CD4-positive, alpha-beta T cell treated with Interleukin-15 for 4 hours (primary cell): ENCODE results near the gene TSACC.

Source experiments
- DNase-seq: peaks from one replicate; pipeline ENCODE4 v3.0.0-alpha.2; 2020; ENCODE audit warnings: low spot score

TSACC gene

GRCh38 chr1:156394082-156394481, 55.8 kb downstream of the TSACC start:
- no peak for DNase-seq

- no peak for DNase-seq
Measured at GRCh38 chr1:156394835-156395461, 56.6 kb downstream of the TSACC start.
